HepG2 (cell line): Measurements from ENCODE around the gene KCNAB1. TPM values are rescaled to one million over a fixed set of nuclear protein-coding genes. Genes with fewer than 3 reads are reported as not detected.

Experiments used
- ARID5B ChIP-seq: IDR thresholded peaks from 2 replicates; pipeline ENCODE4 v1.4.0; 2020; ENCODE audit warnings: mild to moderate bottlenecking, missing genetic modification reagents
- EP300 ChIP-seq, 3 experiments: sonication (generic) in 1 of 3; formaldehyde crosslinking in 1 of 3; IDR thresholded peaks; 2 replicates each; pipeline versions ENCODE4 v1.5.1 to v1.6.1; 2011 to 2020; ENCODE audit warnings: low read depth in 2 of 3, low read length in 2 of 3, borderline replicate concordance in 1 of 3, improper control_type of control experiment in 1 of 3, mild to moderate bottlenecking in 1 of 3, missing genetic modification reagents in 1 of 3, moderate library complexity in 1 of 3
- KIAA2018 ChIP-seq: sonication (generic); formaldehyde crosslinking; IDR thresholded peaks from 2 replicates; pipeline ENCODE4 v1.5.0; 2020; ENCODE audit warnings: mild to moderate bottlenecking, missing genetic modification reagents, borderline replicate concordance
- LCORL ChIP-seq, 2 experiments: fragments of 450-650 bp in 1 of 2; sonication (generic) in 1 of 2; formaldehyde crosslinking in 1 of 2; IDR thresholded peaks; 2 replicates each; pipeline versions ENCODE4 v1.5.0 to v1.6.1; 2017 to 2020; ENCODE audit warnings: antibody characterized with exemption in 1 of 2, missing genetic modification reagents in 1 of 2
- MAFK ChIP-seq, 2 experiments: IDR thresholded peaks in 1 of 2; conservative IDR thresholded peaks in 1 of 2; 2 replicates each; pipeline ENCODE4 v1.6.1; 2011; ENCODE audit warnings: improper control_type of control experiment in 2 of 2, low read length in 2 of 2
- PAX8 ChIP-seq: sonication (generic); formaldehyde crosslinking; IDR thresholded peaks from 2 replicates; pipeline ENCODE4 v1.8.0; 2022; ENCODE audit warnings: mild to moderate bottlenecking, missing genetic modification reagents, borderline replicate concordance
- SNRNP70 ChIP-seq: fragments of 200-400 bp; formaldehyde crosslinking; IDR thresholded peaks from 2 replicates; pipeline ENCODE4 v1.6.1; 2017; ENCODE audit warnings: mild to moderate bottlenecking, low read depth, low read length, moderate library complexity
- TCF7 ChIP-seq: sonication (generic); IDR thresholded peaks from 2 replicates; pipeline ENCODE4 v1.6.1; 2016; ENCODE audit warnings: antibody characterized with exemption, low read depth
- THRA ChIP-seq: sonication (generic); formaldehyde crosslinking; IDR thresholded peaks from 2 replicates; pipeline ENCODE4 v1.4.0; 2020; ENCODE audit warnings: missing genetic modification reagents, borderline replicate concordance
- ZEB1 ChIP-seq: IDR thresholded peaks from 2 replicates; pipeline ENCODE4 v1.6.1; 2012; ENCODE audit warnings: mild to moderate bottlenecking, low read depth, inconsistent platforms; ENCODE audit not compliant: insufficient replicate concordance
- polyA plus RNA-seq, 8 experiments: library from polyadenylated mRNA; depleted of rRNA in 3 of 8; stranded (reverse) in 7 of 8; unstranded in 1 of 8; fragments of >200 nt; fragmentation: Illumina TruSeq in 4 of 8; extraction: Trizol in 4 of 8; gene quantifications; 2 replicates each; pipeline versions ENCODE4 v1.2.1 to v1.2.3, GENCODE V29; 2011 to 2016; ENCODE audit warnings: low read depth in 4 of 8, missing spikeins in 1 of 8, mixed read lengths in 1 of 8; ENCODE audit not compliant: insufficient read depth in 1 of 8
- total RNA-seq, 5 experiments: library from RNA; depleted of rRNA; stranded (reverse); fragments of >200 nt; fragmentation: Illumina TruSeq; extraction: Trizol; gene quantifications; 2 replicates each; pipeline ENCODE4 v1.2.3, GENCODE V29; 2016; ENCODE audit warnings: low read depth in 1 of 5

KCNAB1 gene
- total and polyA plus RNA-seq, 2 of the 13 experiments (the other 11 are each of a cell fraction or from before 2014, with no cell fraction given): not detected

GRCh38 chr3:156513619-156514018 lies 393.2 kb downstream of the KCNAB1 start (continued):
- TF ChIP-seq SNRNP70: no peak
- no peak for TF ChIP-seq ZEB1
- TF ChIP-seq EP300 (IDR thresholded peaks at IDR 0.05; ENCODE audit: low read depth in 2 of 2, low read length in 2 of 2): peak in 1 of 2 experiments; percentile 21; a peak in 1 of 4 replicates
- TF ChIP-seq EP300 (CRISPR knock-in tag; IDR thresholded peaks at IDR 0.05; ENCODE audit: borderline replicate concordance): no peak
- no peak for TF ChIP-seq LCORL (IDR thresholded peaks at IDR 0.05)
- TF ChIP-seq LCORL (CRISPR knock-in tag; IDR thresholded peaks at IDR 0.05): peak; percentile 40; the same call in 1 of the 2 replicates
- TF ChIP-seq MAFK (conservative IDR thresholded peaks at IDR 0.05 in 1 of 2, IDR thresholded peaks at IDR 0.05 in 1 of 2; ENCODE audit: low read length in 2 of 2): 0 out of 4 replicates have a peak, but pooled peaks have one; percentile 1 to 7
- TF ChIP-seq KIAA2018: no peak
- TF ChIP-seq ARID5B (CRISPR knock-in tag): peak; percentile 61; the same call in 1 of the 2 replicates
- TF ChIP-seq THRA (CRISPR knock-in tag): peak; percentile 32; the same call in 1 of the 2 replicates
- peak; percentile 36; the same call in 1 of the 2 replicates for TF ChIP-seq TCF7
- TF ChIP-seq PAX8 (CRISPR knock-in tag): no peak
